GM21367 (cell line): Measurements from ENCODE around the gene UNC13D.
"Not testable (repeated sequence)": the region's sequence is repeated elsewhere in the genome, so short reads cannot be mapped to it uniquely, and the experiment has no call there.

Experiments
- ATAC-seq: cut with Tn5 transposase; IDR thresholded peaks from one replicate; pipeline ENCODE4 v1.9.1; 2021; ENCODE audit not compliant: unreplicated experiment

The UNC13D gene

DNA sequence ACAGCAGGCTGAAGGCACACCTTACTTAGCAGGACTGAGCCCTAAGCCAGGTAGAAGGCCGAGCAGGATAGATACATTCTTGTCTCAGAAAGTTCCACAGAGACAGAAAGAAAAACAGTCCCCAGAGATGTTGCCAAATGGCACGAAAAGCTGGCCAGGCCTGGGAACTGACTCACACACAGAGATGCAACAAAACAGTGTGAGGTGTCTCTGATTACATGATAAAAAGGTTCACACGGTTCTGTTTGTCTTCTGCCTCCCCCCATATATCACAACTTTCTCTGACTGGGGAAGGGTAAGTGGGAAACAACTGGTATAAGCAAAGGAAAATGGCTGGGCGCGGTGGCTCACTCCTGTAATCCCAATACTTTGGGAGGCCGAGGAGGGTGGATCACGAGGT is 9.2 kb upstream of the UNC13D start:
- no peak for ATAC-seq

DNA sequence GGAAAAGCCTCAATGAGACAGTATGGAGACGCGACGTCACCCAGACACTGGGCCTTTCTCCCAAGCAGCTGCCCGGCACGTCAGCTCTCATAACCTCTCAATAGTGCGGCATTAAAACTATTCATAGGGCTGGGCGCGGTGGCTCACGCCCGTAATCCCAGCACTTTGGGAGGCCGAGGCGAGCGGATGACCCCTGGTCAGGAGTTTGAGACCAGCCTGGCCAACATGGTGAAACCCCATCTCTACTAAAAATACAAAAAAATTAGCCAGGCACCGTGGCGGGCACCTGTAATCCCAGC is 7.4 kb upstream of the UNC13D start:
- not testable (repeated sequence) for ATAC-seq

DNA sequence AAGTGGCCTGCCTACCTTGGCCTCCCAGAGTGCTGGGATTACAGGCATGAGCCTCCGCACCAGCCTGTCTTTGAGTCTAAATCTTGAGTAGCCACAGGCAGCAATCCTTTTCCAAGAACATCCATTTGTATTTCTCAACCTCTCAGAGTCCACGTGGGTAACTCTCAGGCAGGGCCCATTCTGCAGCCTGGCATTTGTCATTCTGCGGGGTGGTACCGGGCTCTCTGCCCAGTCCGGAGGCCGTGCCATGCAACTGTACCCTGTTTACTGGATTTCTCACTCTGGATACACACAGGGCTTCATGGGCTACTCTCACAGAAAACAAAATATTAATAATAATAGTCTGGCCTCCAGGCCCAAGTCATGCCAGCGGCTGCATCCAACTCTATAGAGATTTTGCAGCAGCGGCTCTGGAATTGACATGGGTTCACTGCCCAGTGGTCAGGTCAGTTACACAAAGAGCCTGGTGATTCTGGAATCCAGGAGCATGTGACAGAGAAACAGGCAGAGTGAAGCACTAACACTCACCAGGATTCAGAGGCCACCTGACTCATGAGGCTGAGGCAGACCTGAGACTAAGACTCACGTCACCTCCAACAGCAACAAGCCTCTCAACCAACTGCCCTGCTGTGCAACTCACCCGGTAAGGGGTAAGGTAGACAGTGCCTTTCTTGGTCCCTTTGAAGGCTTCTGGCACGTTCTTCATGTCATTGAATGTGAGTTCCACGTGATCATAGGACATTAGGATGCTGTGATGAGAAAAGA is 6.9 kb upstream of the UNC13D start:
- ATAC-seq, result no peak

DNA sequence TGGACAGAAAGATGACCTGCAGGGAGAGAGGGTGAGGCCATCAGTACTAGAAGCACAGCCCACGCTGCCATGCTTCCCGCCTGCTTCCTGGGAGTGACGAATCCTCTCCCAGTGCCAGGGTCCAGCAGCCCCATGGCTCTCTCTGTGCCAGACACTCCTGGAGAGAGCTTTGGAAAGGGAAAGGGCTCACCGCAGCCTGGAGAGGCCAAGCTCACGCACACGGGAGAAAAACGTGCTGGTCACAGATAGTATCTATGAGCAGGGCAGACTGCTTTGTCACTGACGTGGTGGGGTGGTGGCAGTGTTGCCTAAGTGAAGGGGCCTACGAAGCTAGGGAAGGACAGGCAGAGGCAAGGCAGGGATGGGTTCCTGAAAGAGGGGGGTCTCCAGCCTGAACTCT is 5.5 kb upstream of the UNC13D start:
- ATAC-seq, result no peak

DNA sequence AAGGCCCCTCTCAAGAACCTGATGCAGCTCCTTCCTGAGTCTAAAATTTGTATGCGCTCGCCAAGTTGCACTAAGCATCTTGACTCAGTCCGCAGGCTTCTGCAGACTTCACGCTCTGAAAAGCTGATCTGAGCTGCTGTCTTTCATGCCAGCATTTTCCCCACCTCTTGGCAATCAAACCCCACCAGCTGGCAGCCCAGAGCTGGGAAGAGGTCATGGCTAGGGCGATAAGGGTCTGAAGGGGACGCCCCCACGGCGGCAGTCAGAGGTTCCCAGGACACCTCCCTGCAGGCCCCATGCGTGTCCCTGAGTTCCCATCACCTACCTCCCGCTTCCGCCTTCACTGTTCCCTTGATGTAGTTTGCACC is 5.1 kb upstream of the UNC13D start:
- no peak for ATAC-seq

DNA sequence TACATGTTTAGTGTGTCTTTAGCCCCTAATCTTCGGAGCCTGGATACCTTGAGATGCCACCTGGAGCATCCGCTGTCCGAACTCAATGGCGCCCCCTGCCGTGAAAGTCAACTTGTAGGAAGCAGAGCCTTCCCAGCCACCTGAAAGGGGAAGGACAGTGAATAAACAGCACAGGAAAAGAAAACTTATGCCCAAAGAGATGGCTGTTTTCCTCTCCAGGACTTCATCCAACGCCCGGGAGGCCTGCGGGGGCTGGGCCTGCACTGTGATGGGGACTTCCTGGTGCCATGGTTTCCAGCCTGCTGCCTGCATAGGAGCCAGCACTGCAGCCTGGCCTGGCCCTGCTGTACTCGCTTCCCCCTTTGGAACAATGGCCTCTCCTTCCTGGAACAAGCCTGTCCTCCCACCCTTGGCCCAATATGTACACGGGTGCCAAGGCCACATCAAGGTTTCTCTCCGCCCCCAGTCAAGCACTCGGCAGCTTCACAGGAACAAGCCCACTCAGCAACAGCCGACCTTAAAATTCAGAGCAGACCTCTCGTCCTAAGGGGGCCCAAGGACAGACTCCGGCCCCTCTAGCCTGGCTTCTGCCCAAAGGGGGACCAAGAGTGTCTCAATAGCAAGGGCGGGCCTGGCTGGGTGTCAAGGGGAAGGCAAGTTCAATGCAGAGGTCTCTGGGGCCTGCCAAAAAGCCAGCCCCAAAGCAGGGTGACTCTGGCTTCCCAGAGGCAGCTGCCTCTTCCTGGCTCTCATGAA is 4.5 kb upstream of the UNC13D start:
- ATAC-seq, result no peak

DNA sequence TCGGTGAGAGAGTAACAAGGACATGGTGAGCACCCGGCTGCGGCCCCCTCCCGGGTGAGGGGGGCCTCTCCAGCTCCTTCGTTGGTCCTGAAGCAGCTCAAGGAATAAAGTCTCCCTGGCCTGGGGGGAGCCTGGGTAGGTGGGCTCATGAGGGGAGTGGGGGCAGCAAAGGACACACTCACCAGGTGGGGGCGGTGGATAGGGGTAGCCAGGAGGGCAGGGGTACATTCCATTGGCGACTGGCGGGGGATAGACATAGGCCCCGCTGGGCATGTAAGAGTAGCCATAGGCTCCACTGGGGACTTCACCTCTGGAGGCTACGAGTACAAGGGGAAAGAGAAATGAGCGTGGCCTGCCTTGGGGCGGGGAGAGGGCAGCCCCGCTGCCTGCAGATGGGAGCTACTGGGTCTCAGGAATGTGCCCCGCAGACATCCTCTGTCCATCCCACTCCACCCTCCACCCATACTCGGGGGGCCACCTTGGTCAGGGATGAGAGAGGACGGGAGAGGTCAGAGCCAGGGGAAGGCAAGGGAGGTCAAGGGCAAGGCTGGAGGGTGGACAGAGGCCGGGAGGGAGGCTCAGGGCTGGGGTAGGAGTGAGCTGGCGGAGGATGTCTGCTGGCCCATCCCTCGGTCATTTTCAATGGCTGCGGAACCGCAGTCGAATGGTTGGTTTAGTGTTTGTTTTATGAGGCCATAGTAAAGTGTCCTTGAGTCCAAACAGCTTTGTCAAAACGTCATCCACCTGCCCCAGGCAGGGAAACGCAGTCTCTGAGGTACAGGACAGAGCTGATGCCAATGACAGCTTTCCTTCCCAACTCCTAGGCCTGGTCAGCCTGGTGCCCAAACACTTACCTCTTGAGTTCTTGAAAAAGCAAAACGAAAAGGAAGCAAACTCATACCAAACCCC is 3.7 kb upstream of the UNC13D start:
- ATAC-seq, result no peak

DNA sequence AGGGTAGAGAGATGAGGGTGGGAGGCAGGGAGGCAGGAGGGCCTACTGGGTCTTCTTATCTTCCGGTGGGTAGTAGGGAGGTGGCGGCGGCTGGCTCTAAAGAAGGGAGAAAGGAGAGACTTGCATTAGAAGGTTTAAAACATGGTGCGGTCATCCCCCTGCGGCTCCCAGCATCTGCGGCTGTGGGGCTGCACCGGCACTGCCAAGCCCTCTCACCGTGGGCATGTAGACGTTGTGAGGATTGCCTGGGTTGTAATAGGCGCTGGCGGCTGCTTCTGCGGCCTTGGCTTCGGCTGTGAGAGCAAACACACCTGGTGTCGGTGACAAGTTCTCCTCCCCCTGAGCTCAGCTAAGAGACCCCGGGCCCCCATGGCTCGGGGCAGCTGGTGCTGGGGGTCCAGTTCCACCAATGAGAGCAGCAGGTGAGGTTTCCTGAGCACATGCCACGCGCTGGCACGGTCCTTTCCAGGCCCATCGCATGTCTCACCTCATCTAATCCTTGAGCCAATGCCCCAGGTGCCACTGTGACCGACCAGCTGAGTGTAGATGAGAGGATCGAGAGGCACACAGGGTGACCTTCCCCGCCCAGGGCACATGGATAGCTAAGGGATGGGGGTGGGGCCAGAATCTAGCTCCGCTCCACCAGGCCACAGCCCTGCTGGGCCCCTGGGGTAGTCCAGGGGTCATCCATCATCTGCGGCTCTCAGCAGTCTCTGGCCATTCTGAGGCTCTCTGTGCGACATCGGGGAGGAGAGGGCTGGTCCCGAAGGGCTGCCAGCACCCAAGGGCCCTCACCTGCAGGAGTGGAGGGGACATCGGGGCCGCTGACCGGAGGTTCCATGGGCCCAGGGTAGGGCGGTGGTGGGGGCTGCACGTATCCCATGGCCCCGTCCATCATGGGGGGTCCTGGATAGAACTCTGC is 2.7 kb upstream of the UNC13D start:
- ATAC-seq, result no peak

DNA sequence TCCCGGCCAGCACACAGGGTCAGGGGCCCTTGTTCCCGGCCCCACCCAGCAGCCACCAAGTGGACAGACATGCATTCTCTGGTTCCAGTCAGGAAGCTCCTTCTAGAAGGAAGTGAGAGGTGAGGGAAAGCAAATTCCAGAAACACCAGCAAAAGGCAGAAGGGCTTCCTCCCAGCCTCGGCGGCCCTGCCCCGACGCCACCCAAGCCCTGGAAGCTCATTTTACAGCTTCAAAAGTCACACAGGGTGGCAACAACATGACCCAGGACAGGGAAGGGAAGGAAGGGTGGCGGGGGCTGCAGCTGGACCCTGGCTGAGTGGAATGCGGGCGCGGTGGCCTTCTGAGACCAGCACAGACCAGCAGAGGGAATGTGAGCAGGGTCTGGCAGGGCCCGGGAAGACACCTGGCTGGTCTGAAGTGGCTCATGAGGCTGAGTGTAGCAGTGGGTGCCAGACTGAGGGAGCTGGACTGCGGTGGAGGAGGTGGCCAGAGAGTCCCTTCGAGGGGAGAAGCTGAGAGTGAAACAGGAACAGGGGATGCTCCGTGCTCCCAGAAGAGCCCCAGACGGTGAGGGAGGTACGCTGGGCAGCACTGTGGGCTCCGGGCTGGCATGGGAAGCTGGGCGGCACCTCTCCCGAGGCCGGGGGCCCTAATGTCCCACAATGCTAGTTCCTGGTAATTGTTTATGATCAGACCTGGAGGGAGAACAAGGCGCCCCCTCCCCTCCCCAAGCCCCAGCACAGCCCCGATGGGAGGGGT is 1.9 kb upstream of the UNC13D start:
- no peak for ATAC-seq

DNA sequence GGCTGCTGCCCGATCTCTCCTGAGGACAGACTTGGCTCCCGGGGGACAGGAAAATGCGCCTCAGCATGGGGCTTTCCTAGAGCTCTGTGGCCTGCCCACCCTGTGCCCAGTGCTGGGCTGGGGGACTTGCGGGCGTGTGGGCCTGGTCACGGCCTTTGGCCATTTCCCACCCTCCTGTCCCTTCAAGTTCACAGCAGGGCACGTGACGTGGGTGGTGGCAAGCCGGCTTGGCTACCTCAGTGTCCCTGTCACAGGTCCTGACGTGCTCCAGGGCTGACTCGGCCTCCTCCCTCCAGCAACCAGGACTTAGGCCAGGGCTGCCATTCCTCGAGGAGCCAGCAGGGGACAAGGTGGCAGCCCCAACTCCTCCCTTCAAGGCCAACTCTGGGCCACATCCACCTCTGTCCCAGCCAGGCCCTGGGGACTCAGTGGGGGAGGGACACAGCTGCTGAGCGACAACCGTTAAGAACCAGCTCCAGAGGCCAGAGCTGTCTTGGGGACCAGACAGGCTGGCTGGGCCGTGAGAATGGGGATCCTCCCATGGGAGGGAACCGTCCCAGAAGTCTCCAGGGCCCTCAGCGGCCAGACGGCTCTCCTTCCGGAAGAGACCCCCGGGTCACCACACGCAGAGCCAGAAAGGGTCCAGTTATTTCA is 981 bp upstream of the UNC13D start:
- ATAC-seq, result peak; percentile 61

DNA sequence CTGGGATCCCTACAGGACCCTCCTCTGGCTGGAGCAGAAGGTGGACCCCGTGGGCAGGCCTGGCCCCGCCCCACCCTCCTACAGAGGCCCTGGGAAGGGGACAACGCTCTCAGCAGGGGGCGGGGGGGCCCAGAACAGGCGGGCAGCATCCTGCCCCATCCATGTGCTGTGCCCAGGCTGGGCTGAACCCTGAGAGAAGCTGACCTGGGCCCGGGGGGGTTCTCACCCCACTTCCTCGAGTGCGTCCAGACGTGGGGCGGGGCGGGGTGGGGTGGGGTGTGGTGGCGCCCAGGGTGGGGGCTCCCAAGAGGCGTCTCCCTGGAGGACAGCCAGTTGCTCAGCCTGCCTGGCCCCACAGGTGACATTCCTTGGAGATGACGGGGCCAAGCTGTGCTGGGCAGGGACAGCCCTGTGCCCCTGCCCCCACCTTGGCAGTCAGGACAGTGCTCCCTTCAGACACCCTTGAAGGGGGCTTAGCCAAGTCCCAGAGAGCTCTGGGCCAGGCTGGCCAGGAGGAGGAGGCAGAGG is 390 bp upstream of the UNC13D start:
- ATAC-seq, result peak; percentile 8

DNA sequence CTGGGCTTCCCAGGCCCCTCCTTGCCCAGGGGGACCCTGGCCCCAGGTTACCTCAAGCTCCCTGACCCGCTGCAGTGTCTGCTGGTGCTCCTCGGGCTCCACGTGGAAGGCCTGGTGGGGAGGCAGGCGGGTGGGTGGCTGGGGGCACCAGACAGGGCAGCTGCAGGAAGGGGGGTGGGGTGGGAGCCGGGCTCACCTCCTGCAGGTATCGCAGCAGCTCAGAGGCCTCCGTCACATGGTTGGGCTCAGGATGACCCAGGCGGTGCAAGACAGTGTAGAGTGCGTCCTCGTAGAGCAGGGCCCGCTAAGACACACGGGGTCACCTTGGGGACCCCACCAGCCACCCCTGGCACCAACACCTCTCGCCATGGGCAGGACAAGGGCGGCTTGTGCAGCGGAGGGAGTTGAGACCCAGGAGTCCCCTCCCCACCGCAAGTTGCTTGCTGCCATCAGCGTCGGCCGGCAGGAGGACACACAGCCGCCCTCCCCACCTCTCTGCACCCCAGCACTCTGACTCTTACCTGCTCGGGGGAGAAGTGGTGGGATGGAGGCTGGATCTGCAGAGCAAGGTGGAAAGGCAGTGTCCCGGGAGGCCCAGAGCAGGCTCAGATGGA is 1.1 kb downstream of the UNC13D start:
- ATAC-seq, result no peak

DNA sequence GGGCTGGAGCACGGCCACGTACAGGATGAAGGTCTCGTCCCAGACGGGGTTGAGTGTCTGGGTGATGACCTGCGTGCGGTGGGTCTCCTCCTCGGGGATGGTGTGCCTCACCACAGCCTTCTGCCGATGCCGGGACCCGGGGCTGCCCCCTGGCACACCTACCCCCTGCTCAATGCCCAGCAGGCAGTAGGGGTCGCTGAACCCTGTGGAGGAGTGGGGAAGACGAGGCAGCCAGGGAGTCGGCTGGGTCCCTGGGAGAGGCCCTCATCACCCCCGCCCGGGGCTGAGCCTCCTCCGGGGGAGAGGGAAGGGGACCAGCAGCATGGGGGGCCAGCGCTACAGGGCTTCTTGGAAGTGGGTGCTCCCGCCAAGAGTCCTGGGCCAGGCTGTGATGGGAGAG is 1.8 kb downstream of the UNC13D start:
- no peak for ATAC-seq

DNA sequence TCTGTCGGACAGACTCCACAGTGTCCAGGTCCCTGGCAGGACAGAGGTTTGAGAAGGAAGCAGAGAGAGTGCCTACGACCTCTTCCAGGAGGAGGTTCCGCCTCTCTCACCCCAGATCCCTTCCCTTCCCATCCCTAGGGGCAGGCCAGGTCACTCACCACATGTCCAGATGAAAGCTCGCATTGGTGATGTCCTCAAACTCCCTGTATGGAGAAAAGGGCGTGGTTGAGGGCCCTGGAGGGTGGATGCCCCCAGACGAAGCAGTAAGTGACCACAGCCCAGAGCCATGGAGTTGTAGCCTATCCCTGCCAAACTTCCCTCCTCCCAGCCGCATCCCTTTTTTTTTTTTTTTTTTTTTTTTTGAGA is 3.4 kb downstream of the UNC13D start:
- ATAC-seq, result no peak

DNA sequence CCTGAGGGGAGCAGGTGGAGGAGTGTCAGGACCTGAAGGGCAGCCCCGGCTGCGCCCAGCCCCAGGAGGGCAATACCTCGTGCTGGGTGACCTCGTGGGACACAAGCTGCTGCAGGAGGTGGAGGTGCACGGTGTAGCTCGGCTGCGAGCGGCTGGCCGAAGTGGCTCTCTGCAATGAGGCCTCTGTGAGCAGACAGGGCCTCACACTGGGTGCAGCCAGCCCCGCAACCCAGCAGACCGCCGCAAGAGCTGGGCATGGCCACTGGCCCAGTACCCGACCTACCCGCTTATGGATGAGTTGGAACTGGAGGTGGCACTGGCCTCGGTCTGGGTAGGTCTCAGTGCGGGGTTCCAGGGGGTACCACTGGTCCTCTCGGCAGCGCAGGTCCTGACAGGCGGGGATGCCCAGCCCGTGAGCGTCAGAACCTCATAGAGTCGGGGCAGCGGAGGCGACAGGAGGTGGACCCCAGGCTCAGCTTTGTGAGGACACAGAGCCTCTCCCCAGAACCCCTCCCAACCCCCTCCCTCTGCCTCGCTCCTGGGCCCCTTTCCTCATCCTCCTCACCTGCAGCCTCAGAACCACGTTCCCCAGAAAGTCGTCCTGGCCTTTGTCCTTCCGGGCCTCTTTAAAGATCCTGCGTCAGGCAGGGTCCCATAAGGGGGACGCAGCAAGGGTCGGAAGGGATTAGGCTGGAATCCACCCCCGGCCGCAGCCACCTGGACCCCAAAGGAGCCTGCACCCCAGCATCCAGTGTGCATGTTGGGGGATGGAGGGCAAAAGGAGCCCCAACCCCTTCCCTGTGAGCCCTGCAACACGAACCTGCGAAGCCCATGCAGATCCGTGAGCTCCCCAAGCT is 4.0 kb downstream of the UNC13D start:
- ATAC-seq, result no peak

DNA sequence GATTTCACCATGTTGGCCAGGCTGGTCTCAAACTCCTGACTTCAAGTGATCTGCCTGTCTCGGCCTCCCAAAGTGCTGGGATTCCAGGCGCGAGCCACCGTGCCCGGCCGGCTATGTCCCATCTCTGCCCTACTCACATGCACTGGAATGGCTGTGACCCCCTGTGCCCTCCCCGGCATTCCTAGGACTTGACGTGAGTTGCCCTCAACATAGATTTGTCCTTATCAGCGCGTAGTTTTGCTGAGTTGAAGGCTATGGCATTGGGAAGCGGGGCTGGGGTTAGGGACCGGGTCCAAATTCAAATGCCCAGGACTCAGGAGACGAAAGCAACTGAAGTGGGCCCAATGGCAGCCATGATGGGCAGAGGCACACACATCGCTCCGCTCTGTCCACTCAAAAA is 5.8 kb downstream of the UNC13D start:
- no peak for ATAC-seq

DNA sequence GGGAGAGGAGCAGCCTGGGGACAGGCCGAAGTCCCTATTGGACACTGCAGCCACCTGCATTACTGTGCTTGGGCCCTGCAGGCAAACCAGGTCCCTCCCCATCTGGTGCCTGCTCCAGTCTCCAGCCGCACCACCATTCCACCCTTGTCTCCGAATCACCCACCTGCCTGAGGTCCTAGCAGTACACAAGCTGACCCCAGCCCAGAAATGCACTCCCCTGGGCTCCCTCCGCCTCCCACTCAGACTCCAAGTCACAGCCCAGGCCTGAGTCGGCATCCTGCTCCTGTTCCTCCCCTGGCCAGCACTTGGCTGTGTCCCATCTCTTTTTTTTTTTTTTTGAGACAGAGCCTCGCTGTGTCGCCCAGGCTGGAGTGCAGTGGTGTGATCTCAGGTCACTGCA is 6.3 kb downstream of the UNC13D start:
- ATAC-seq, result no peak

DNA sequence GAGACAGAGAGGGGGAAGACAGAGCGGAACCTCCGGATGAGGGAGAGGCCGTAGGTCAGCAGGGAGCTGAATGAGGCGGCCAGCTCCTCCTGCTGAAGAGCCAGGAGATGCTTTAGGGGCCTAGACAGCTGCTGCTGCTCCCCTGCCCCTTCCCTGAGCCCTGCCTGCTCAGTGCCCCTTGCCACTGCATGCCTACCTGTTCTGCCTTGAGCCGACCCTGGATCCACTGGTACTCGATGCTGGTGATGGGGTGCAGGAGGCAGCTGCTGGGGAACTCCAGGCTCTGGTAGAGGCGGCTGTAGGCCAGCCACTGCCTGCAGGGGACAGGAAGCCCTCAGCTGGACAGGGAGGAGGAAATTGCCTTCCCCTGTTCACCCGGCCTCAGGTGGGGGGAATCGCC is 7.6 kb downstream of the UNC13D start:
- no peak for ATAC-seq
